Dedifferentiated amniotic fluid mesenchymal stem cell (primary cell): Measurements from ENCODE around the gene PRR3.

Source experiments
- DNase-seq: peaks from one replicate; pipeline ENCODE4 v3.0.0-alpha.2; 2016; ENCODE audit errors: extremely low spot score

PRR3 gene

GRCh38 chr6:30537931-30538330 is 19.2 kb upstream of the PRR3 start:
- DNase-seq, result no peak

GRCh38 chr6:30541515-30542403 is 15.3 kb upstream of the PRR3 start:
- DNase-seq, result peak; percentile 85

GRCh38 chr6:30542404-30542725 is 14.7 kb upstream of the PRR3 start:
- DNase-seq, result no peak

GRCh38 chr6:30542915-30543314 is 14.2 kb upstream of the PRR3 start:
- DNase-seq, result no peak

- no peak for DNase-seq
These were observed 13.3 kb upstream of the PRR3 start for GRCh38 chr6:30543821-30544220.

- peak; percentile 83 for DNase-seq
These were observed 12.3 kb upstream of the PRR3 start for GRCh38 chr6:30544666-30545272.

GRCh38 chr6:30547454-30547853 is 9.6 kb upstream of the PRR3 start:
- DNase-seq, result no peak

- no peak for DNase-seq
These were observed 8.7 kb upstream of the PRR3 start for GRCh38 chr6:30548375-30548774.

- no peak for DNase-seq
These were observed 2.7 kb upstream of the PRR3 start for GRCh38 chr6:30554404-30554803.

GRCh38 chr6:30554962-30555815 is 1.9 kb upstream of the PRR3 start:
- peak; percentile 16 for DNase-seq

- DNase-seq, result no peak
These were observed 1.4 kb upstream of the PRR3 start for GRCh38 chr6:30555816-30556065.

GRCh38 chr6:30556066-30556905 is 809 bp upstream of the PRR3 start, which contains the start of gene GNL1:
TSS of gene GNL1 (minus strand) at chr6:30556489. CDS start at chr6:30556203, 286 bp downstream.
- peak; percentile 71 for DNase-seq

- no peak for DNase-seq
These were observed 537 bp downstream of the PRR3 start for GRCh38 chr6:30557683-30557981.

GRCh38 chr6:30560930-30561329 is 3.8 kb downstream of the PRR3 start:
- DNase-seq, result no peak

GRCh38 chr6:30562470-30563425 is 5.7 kb downstream of the PRR3 start:
- DNase-seq, result no peak

- no peak for DNase-seq
These were observed 7.0 kb downstream of the PRR3 start for GRCh38 chr6:30564114-30564513.

GRCh38 chr6:30565772-30566171 is 8.7 kb downstream of the PRR3 start:
- DNase-seq, result no peak

- no peak for DNase-seq
These were observed 11.2 kb downstream of the PRR3 start for GRCh38 chr6:30568245-30568644.

- no peak for DNase-seq
These were observed 13.2 kb downstream of the PRR3 start for GRCh38 chr6:30570263-30570662.

- peak; percentile 15 for DNase-seq
These were observed 13.6 kb downstream of the PRR3 start for GRCh38 chr6:30570740-30571074.
